Ramos (cell line): Measurements from ENCODE around the gene MPP1.

Experiments
- in situ Hi-C: fragments of 300-500 bp; cut with MboI; formaldehyde crosslinking; loops from one replicate; pipeline ENCODE4 v1.14.3; 2022; ENCODE audit warnings: low sequenced_read_pairs; ENCODE audit not compliant: unreplicated experiment

MPP1 gene

GRCh38 chrX:154784149-154784995, 20.9 kb downstream of the MPP1 start:
- in situ Hi-C loops: no loop called here

GRCh38 chrX:154780968-154781367, 24.3 kb downstream of the MPP1 start:
- in situ Hi-C loops: no loop called here

GRCh38 chrX:154779261-154779660, 26.0 kb downstream of the MPP1 start:
- in situ Hi-C loops: no loop called here

GRCh38 chrX:154776753-154777152, 28.5 kb downstream of the MPP1 start:
- in situ Hi-C loops: no loop called here

- in situ Hi-C loops: no loop called here
Measured at GRCh38 chrX:154775419-154776349, 29.6 kb downstream of the MPP1 start.

- in situ Hi-C loops: loop anchor here (25.0 kb wide), 1 partner anchor 288 kb away; the partner anchor contains the start of genes BRCC3, CMC4 and MTCP1
Measured at GRCh38 chrX:154774622-154775021, 30.7 kb downstream of the MPP1 start.

- in situ Hi-C loops: loop anchor here (25.0 kb wide), 1 partner anchor 300 kb away; the partner anchor contains the start of genes BRCC3, CMC4 and MTCP1
Measured at GRCh38 chrX:154762537-154763296, 42.6 kb downstream of the MPP1 start, which contains the start of gene DKC1. Gene DKC1 (plus strand): TSS chrX:154762864. CDS start chrX:154762966, 102 bp downstream.

GRCh38 chrX:154761977-154762536, 43.2 kb downstream of the MPP1 start:
- in situ Hi-C loops: loop anchor here (25.0 kb wide), 1 partner anchor 300 kb away; the partner anchor contains the start of genes BRCC3, CMC4 and MTCP1

GRCh38 chrX:154758696-154759095, 46.6 kb downstream of the MPP1 start:
- in situ Hi-C loops: loop anchor here (25.0 kb wide), 1 partner anchor 304 kb away; the partner anchor contains the start of genes BRCC3, CMC4 and MTCP1

GRCh38 chrX:154751669-154752271, 53.5 kb downstream of the MPP1 start:
- in situ Hi-C loops: loop anchor here (25.0 kb wide), 1 partner anchor 311 kb away; the partner anchor contains the start of genes BRCC3, CMC4 and MTCP1

GRCh38 chrX:154751203-154751668, 54.0 kb downstream of the MPP1 start:
- in situ Hi-C loops: loop anchor here (25.0 kb wide), 1 partner anchor 311 kb away; the partner anchor contains the start of genes BRCC3, CMC4 and MTCP1

GRCh38 chrX:154750301-154751202, 54.7 kb downstream of the MPP1 start, which contains the start of gene GAB3:
Gene GAB3 (minus strand): TSS chrX:154751077. CDS start chrX:154751025, 52 bp downstream.
- in situ Hi-C loops: loop anchor here (25.0 kb wide), 1 partner anchor 312 kb away; the partner anchor contains the start of genes BRCC3, CMC4 and MTCP1

GRCh38 chrX:154749856-154750255, 55.4 kb downstream of the MPP1 start:
- in situ Hi-C loops: loop anchor here (25.0 kb wide), 2 partner anchors 163 to 312 kb away; partner anchors contain the start of genes BRCC3, CMC4, CTAG1A and MTCP1

- in situ Hi-C loops: loop anchor here (25.0 kb wide), 1 partner anchor 162 kb away; the partner anchor contains the start of gene CTAG1A
Measured at GRCh38 chrX:154748712-154749339, 56.5 kb downstream of the MPP1 start.

GRCh38 chrX:154742613-154743012, 62.7 kb downstream of the MPP1 start:
- in situ Hi-C loops: loop anchor here (25.0 kb wide), 1 partner anchor 155 kb away; the partner anchor contains the start of gene CTAG1A

GRCh38 chrX:154739952-154740465, 65.3 kb downstream of the MPP1 start:
- in situ Hi-C loops: loop anchor here (25.0 kb wide), 1 partner anchor 153 kb away; the partner anchor contains the start of gene CTAG1A
